HuH-7 (cell line): ENCODE data around the gene CMTM4.

Experiments used
- DNase-seq: peaks from one replicate; pipeline ENCODE4 v3.0.0; 2011; ENCODE audit warnings: low spot score

Gene CMTM4

DNA sequence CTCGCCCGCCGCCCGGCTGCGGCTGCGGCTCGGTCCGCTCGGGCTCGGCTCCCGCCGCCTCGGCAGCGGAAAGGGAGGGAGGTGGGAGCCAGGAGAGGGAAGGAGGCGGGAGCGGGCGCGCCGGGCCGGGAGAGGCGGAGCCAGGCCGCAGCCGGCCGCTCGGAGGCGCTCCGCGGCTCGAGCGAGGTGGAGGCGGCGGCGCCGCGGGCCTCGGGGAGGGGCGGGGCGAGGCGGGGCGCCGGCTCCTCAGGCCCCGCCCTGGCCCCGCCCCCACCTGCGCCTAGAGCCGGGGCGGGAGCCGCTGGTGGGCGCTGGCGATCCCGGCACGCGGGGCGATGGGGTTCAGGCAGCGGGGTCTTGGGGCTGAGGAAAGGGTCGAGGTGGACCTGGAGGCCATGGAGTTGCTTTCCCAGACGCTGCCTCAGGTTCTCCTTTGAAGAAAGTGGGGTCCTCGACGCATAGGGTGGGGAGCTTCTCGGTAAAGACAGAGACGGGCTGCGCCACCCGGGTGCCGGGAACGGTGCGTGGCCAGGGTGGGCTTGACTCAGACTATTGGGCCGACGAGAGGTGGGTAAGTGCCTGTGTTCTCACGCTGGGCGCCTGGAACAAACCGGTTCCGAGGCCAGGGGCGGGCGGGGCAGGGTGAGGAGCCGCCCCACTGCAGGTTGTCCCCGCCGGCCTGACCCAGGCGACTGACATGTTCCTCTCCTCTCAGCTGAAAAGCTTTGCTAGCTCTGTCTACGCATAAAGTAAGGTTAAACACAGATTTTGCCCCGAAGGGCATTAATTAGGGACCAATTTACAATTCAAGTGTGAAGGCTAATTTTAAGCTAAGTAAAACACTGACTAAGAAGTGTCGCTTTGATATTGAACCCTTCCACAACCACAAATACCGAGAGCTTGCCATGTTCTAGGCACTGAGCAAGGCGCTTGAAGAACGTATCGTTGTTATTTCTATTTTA lies at the start of gene CMTM4:
CMTM4 (minus strand) TSS at position 75 of the 962 bp plus-strand sequence. CDS start 218 bp downstream, outside the sequence.
- peak; percentile 83 for DNase-seq

- DNase-seq, result no peak
Measured at GRCh38 chr16:66746048-66746447, 49.5 kb upstream of the CMTM4 start.

- DNase-seq, result no peak
Measured at GRCh38 chr16:66741950-66742808, 45.6 kb upstream of the CMTM4 start.

DNA sequence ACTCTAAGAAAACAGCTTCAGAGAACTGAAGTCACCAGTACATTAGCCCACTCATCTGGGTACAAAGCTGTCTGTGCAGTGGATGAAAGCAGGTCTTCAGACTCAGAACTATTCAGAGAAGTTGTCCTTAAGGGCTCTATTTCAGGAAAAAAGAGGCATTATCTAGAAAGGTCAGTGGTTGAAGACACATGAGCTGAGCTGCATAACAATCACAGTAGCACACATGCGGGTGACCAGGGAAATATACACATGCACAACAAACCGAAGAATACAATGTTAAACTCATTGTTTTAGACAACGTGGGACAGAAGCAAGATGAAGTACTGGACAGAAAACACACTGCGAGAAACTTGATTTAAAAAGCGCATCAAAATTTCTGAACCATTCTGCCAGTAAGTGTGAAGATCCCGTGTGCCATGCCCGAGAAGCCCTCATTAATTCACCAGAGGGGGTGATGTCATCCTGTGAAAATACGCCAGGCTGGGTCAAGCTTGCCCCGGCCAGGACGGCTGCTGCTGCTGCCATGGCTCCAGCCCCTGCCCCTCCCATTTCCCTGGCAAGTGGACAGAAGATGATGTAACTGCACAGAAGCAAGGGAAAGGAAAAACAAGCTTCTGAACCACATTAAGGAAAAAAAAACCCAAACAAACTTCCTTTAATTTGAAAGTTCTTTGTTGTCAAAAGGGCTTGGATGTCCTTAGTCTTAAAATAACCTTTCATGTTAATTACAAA lies 44.8 kb upstream of the CMTM4 start:
- no peak for DNase-seq

GRCh38 chr16:66740533-66740932 lies 44.0 kb upstream of the CMTM4 start:
- no peak for DNase-seq

DNA sequence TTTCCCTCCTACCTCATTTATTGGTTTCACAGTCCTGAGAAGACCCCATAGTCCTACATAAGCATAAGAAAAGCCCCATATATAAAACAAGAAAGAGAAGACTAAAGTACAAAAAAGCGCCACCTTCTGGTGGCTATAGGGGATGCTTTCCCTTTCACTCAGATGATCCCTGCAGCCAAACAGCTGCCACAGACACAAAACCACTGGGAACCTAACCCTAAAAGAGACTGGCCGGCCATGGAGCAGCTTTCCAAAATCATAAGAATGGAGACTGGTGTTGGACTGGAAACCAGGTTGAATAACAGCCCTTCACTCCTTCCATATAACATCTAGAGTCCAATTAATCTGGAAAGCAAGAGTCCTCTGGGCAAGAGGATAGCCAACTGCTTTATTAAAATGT lies 43.5 kb upstream of the CMTM4 start:
- DNase-seq, result peak; percentile 50

DNA sequence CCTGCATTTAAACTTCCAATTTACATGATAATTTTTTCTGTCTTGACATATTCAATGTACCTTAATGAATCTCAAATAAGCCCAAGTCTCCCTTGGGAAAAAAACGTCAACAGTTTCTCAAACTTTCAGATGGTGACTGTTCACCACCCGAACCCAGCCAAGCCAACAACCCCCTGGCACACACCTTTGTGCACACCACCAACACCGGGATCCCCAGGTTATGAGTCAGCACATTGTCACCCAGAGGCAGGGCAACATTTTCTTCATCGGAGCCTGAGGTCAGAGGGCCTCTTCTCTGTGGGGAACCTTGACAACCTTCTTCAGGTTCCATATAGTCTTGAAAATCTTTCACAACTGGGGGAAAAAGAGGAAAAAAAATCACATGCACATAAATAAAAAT lies 39.3 kb upstream of the CMTM4 start:
- DNase-seq, result no peak

DNA sequence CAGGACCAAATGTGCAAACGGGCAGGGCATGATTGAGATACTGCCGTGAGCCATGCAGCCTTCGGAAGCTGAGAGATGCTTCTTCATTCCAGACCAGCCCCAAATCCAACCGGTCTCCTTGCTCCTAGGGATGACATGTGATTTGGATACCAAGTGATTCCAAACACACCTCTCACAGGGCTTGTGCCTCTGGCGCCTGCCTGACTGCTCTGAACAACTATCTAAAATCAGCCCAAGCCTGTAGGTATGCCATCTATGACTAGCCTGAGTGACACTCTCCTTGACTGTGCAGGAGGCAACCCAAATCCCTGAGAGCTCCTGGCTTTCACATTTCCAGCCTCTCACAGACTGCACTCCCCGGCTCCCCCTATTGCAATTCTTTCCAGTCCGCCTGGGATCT lies 34.6 kb upstream of the CMTM4 start:
- no peak for DNase-seq

- DNase-seq, result no peak
Measured at GRCh38 chr16:66728804-66729203, 32.3 kb upstream of the CMTM4 start.

GRCh38 chr16:66728117-66728787 lies 31.7 kb upstream of the CMTM4 start:
- DNase-seq, result no peak

GRCh38 chr16:66720766-66721165 lies 24.2 kb upstream of the CMTM4 start:
- no peak for DNase-seq

- DNase-seq, result no peak
Measured at GRCh38 chr16:66719246-66719645, 22.7 kb upstream of the CMTM4 start.

DNA sequence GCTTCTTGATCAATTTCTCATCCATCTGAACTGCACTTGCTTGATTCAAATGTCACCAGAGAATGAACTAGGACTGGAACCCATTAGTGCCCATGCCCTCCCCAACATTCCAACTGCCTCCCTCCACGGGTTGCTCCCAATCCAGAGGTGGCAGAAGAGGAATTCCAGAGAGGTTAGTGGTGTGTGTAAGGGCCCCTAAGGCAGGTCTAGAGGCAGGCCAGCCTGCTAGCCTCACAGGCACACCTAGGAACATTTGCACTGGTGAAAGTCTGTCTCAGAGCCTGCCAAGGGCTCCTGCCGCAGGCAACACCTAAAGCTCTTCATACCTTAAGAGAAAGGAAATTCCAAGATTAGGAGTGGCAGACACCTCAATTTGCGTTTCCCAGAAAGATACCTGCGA lies 21.2 kb upstream of the CMTM4 start:
- DNase-seq, result no peak

DNA sequence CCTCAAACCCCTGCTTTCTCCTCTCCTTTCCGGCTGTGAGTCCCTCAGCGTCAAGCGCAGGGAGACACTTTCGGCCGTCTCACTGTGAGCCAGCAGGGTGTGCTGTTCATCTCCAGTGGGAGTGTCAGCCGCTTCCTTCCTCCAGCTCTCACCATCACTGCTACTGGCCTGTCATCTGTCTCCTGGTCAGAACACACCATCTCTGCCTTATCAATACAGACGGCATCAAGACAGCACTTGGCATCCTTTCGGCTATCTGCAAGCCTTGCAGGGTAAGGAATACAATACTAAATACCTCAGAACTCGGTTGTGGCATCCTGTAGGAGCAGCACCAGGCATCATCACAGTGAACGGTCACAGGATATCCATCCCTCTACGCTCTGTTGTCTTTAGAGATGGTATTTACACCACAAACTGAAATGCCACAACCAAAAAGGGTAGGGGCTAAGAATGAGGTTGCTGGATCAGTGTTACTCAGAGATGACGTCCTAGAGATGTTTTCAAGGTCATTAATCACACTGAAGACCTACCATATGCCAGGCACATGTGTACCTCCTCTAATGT lies 20.7 kb upstream of the CMTM4 start:
- no peak for DNase-seq

DNA sequence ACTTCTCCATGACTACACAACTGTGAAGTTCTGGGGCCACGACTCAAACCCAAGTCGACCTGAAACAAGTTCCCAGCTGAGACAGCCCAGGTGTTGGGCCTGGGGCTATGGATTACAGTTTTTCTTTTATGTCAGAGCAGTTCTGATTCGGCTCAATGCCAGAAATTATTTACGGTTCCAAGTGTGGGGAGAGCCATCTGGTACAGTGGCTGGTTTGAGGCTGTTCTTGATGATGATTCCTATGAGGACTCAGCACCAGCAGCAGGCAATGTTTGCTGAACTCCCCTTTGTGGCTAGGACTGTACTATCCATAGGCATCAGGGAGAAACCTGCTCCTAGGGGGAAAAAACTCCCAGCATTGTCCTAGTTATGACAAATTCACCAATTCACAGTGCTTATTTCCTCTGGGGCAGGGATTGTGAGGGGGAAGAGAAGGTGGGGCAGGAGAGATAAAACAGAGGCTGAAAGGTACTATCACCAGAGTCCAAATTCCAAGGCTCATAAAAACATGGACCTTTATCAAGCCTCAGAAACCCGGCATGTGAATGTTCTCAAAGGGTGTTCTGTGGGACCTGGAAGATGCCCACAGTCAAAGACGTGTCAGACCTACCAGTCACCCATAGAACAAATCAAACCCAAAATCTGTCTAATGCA lies 18.2 kb upstream of the CMTM4 start:
- DNase-seq, result no peak

GRCh38 chr16:66714062-66714461 lies 17.5 kb upstream of the CMTM4 start:
- DNase-seq, result no peak

DNA sequence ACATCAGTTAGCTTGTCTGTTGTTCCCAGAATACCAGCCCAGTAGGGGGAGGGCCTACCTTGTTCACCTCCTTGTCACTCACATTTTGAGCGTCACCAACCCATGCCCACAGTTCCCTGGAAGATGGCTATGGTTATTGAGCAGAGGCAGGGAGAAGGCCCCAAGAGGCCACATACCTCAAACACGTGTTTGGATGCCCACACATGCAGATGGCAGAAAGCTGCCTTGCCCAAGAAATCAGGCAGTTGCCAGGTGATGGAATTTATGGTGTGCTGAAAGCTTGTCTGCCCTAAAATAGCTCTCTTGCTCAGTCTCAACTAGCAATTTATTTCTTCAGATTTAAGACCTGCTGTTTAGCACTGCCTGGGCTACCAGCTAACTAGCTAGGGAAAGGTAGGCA lies 16.5 kb upstream of the CMTM4 start:
- no peak for DNase-seq

GRCh38 chr16:66712512-66712911 lies 16.0 kb upstream of the CMTM4 start:
- DNase-seq, result no peak

GRCh38 chr16:66711581-66711980 lies 15.0 kb upstream of the CMTM4 start:
- no peak for DNase-seq

DNA sequence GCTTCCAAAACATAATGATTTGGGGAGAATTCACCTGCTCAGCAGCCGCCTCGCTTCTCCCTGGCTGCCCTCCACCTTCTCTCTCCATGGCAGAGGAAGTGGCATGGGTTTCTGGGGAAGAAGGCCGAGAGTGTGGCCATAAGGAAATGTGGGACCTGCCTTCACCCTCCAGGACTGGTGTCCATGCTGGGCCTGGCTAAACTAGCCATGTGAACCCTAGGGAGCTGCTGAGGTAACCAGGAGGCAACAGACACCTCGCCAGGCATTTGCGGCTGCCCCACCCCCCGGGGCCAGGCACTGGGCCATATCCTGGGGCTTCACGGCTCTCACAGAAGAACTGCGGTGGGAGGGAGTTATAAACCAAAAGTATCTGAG lies 9.9 kb upstream of the CMTM4 start:
- DNase-seq, result no peak
